ENCODE results near the gene DNAJC10. TPM values are rescaled to one million over a fixed set of nuclear protein-coding genes. Genes with fewer than 3 reads are reported as not detected.

The DNAJC10 gene
- total and polyA plus RNA-seq, 5 donors = 13.1 to 72.1 (median 57.1) TPM

GRCh38 chr2:182819412-182819811 lies 103.4 kb downstream of the DNAJC10 start:
- Histone ChIP-seq H3K27me3 (ENCODE audit: control insufficient read depth, insufficient read depth) (no peaks in the 10 kb centered on the region), H3K27ac (ENCODE audit: low read length) (no peak overlapping the region), H3K4me1 (ENCODE audit: control insufficient read depth, insufficient read depth, low read length) (no peaks in the 10 kb centered on the region), H3K4me3 (ENCODE audit: low read length) (no peak overlapping the region), H3K9me3 (ENCODE audit: control insufficient read depth, low read length) (no peaks in the 10 kb centered on the region)
- DNase-seq = no peak
- WGBS = over 99% methylated on average over 4 of the region's 4 CpGs
- ATAC-seq = no peak
- intact Hi-C loops (cut with DNase I) = no loop called here

- DNase-seq (no peak), ATAC-seq (no peak)
- Histone ChIP-seq H3K27me3 (ENCODE audit: control insufficient read depth, insufficient read depth) (no peaks in the 10 kb centered on the region), H3K27ac (ENCODE audit: low read length) (no peak overlapping the region), H3K4me3 (ENCODE audit: low read length) (no peak overlapping the region), H3K9me3 (ENCODE audit: control insufficient read depth, low read length) (no peaks in the 10 kb centered on the region), H3K4me1 (ENCODE audit: control insufficient read depth, insufficient read depth, low read length) (no peaks in the 10 kb centered on the region)
- intact Hi-C loops (cut with DNase I) = no loop called here
- 73% methylated on average over 2 of the region's 2 CpGs for WGBS
These were observed 105.1 kb downstream of the DNAJC10 start for GRCh38 chr2:182821182-182821581.

DNA sequence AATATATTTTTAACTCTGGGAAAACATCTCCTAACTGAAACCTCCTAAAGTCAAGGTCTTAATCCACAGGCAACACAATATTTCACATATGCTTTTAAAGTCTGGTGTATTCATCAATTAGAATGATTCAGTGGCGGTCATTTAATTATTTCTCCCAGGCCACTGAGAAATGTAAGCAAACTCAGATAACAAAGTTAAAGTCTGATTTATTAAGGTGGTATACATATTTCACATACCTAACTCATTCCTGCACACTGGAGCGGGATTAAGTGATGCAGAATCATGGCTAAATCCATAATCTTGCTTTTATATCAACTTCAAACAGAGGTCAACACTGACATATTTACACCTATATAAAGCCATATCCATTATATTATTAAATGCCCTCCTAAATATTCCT lies 106.7 kb downstream of the DNAJC10 start:
- H3K9me3 ChIP-seq (ENCODE audit: control insufficient read depth, low read length) = no peaks in the 10 kb centered on the region
- 96% methylated on average over 2 of the region's 2 CpGs for WGBS

DNA sequence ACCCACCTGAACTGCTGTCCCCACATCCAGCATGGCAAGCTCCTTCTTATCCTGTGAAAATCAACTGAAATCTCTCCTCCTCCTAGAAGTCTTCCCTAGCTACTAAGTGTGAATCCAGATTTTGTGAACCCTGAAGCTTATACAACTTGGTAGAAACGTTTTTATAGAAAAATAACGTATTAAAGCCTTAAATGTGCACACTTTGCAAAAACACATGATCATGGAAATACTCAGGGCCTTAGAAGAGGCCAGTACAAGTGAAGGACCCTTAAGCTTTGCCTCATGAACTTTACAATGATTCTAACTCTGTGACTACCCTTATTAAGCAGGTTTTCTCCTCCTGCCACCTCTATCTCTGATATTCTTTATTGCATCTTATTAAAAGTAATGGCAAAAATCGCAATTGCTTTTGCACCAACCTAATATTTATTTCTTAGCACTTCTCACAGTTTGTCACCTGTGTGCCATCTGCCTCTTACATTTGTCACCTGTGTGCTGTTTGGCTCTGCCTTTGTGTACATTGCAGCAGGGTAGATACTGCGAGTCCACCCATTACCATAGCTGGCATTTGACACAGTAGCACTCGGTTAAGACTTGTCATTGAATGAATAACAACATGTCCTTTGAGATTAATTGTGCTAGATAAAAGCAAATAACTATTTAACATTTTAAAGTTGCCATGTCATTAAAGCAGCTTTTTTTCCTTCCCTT lies 108.2 kb downstream of the DNAJC10 start:
- no peaks in the 10 kb centered on the region for H3K4me1 ChIP-seq (ENCODE audit: control insufficient read depth, insufficient read depth, low read length)
- H3K27ac ChIP-seq (ENCODE audit: low read length) = no peak overlapping the region
- no peak for ATAC-seq
- H3K4me3 ChIP-seq (ENCODE audit: low read length) = no peak overlapping the region
- 69% methylated on average over 5 of the region's 5 CpGs for WGBS
- intact Hi-C loops (cut with DNase I) = no loop called here
- no peaks in the 10 kb centered on the region for H3K27me3 ChIP-seq (ENCODE audit: control insufficient read depth, insufficient read depth)
- no peaks in the 10 kb centered on the region for H3K9me3 ChIP-seq (ENCODE audit: control insufficient read depth, low read length)
- DNase-seq = no peak

More for the DNA sequence above, 106.7 kb downstream of the DNAJC10 start:
- Histone ChIP-seq H3K27ac (ENCODE audit: low read length) (no peak overlapping the region), H3K4me1 (ENCODE audit: control insufficient read depth, insufficient read depth, low read length) (no peaks in the 10 kb centered on the region), H3K27me3 (ENCODE audit: control insufficient read depth, insufficient read depth) (no peaks in the 10 kb centered on the region), H3K4me3 (ENCODE audit: low read length) (no peak overlapping the region)
- DNase-seq (no peak), ATAC-seq (no peak)
- intact Hi-C loops (cut with DNase I) = no loop called here

GRCh38 chr2:182824767-182825158 lies 108.7 kb downstream of the DNAJC10 start:
- 77% methylated on average over 6 of the region's 6 CpGs for WGBS

GRCh38 chr2:182826064-182826463 lies 110.0 kb downstream of the DNAJC10 start:
- no peak overlapping the region for H3K27ac ChIP-seq (ENCODE audit: low read length)
- no peaks in the 10 kb centered on the region for H3K9me3 ChIP-seq (ENCODE audit: control insufficient read depth, low read length)
- DNase-seq (no peak), ATAC-seq (no peak)
- H3K27me3 ChIP-seq (ENCODE audit: control insufficient read depth, insufficient read depth) = no peaks in the 10 kb centered on the region
- intact Hi-C loops (cut with DNase I) = no loop called here
- WGBS = 73% methylated on average over 1 of the region's 1 CpG
- H3K4me1 ChIP-seq (ENCODE audit: control insufficient read depth, insufficient read depth, low read length) = no peaks in the 10 kb centered on the region
- no peak overlapping the region for H3K4me3 ChIP-seq (ENCODE audit: low read length)

More at GRCh38 chr2:182824767-182825158, 108.7 kb downstream of the DNAJC10 start:
- DNase-seq = no peak
- no peak for ATAC-seq
- Histone ChIP-seq H3K4me3 (ENCODE audit: low read length) (no peak overlapping the region), H3K27me3 (ENCODE audit: control insufficient read depth, insufficient read depth) (no peaks in the 10 kb centered on the region), H3K4me1 (ENCODE audit: control insufficient read depth, insufficient read depth, low read length) (no peaks in the 10 kb centered on the region), H3K27ac (ENCODE audit: low read length) (no peak overlapping the region), H3K9me3 (ENCODE audit: control insufficient read depth, low read length) (no peaks in the 10 kb centered on the region)
- intact Hi-C loops (cut with DNase I) = no loop called here

DNA sequence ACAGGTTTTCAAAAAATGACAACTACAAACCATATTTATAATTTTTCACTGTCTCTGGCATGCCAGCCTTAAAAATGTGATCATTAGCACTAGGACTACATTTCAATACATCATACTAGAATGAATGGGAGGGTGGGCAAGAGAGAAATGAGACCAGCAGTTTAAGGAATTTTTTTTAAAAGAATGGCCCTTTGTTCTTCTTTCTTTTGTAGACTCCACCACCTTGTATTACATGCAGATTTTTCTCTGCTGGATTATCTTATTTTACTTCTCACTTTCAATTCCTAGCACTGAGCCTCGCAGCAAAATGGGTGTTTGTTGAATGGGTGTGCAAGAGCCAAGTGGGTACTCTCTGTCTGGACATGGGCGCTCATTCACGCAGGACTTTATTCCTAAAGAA lies 110.4 kb downstream of the DNAJC10 start:
- intact Hi-C loops (cut with DNase I) = no loop called here
- WGBS = 92% methylated on average over 3 of the region's 3 CpGs
- H3K4me1 ChIP-seq (ENCODE audit: control insufficient read depth, insufficient read depth, low read length) = no peaks in the 10 kb centered on the region
- DNase-seq (no peak), ATAC-seq (no peak)
- H3K9me3 ChIP-seq (ENCODE audit: control insufficient read depth, low read length) = no peaks in the 10 kb centered on the region
- no peaks in the 10 kb centered on the region for H3K27me3 ChIP-seq (ENCODE audit: control insufficient read depth, insufficient read depth)
- no peak overlapping the region for H3K4me3 ChIP-seq (ENCODE audit: low read length)
- H3K27ac ChIP-seq (ENCODE audit: low read length) = no peak overlapping the region

- H3K4me1 ChIP-seq (ENCODE audit: control insufficient read depth, insufficient read depth, low read length) = no peaks in the 10 kb centered on the region
- no peaks in the 10 kb centered on the region for H3K27me3 ChIP-seq (ENCODE audit: control insufficient read depth, insufficient read depth)
- H3K9me3 ChIP-seq (ENCODE audit: control insufficient read depth, low read length) = no peaks in the 10 kb centered on the region
- H3K4me3 ChIP-seq (ENCODE audit: low read length) = no peak overlapping the region
- no peak overlapping the region for H3K27ac ChIP-seq (ENCODE audit: low read length)
- intact Hi-C loops (cut with DNase I) = no loop called here
- WGBS = 58% methylated on average over 2 of the region's 2 CpGs
- DNase-seq = no peak
- ATAC-seq = no peak
These were observed 111.3 kb downstream of the DNAJC10 start for GRCh38 chr2:182827182-182827879.

- no peak overlapping the region for H3K27ac ChIP-seq (ENCODE audit: low read length)
- DNase-seq = no peak
- no peaks in the 10 kb centered on the region for H3K4me1 ChIP-seq (ENCODE audit: control insufficient read depth, insufficient read depth, low read length)
- no peak for ATAC-seq
- intact Hi-C loops (cut with DNase I) = no loop called here
- H3K27me3 ChIP-seq (ENCODE audit: control insufficient read depth, insufficient read depth) = no peaks in the 10 kb centered on the region
- no peak overlapping the region for H3K4me3 ChIP-seq (ENCODE audit: low read length)
- no peaks in the 10 kb centered on the region for H3K9me3 ChIP-seq (ENCODE audit: control insufficient read depth, low read length)
These were observed 115.0 kb downstream of the DNAJC10 start for GRCh38 chr2:182831101-182831500.

GRCh38 chr2:182831921-182832320 lies 115.9 kb downstream of the DNAJC10 start:
- DNase-seq (no peak), ATAC-seq (no peak)
- Histone ChIP-seq H3K27ac (ENCODE audit: low read length) (no peak overlapping the region), H3K27me3 (ENCODE audit: control insufficient read depth, insufficient read depth) (no peaks in the 10 kb centered on the region), H3K9me3 (ENCODE audit: control insufficient read depth, low read length) (no peaks in the 10 kb centered on the region), H3K4me3 (ENCODE audit: low read length) (no peak overlapping the region), H3K4me1 (ENCODE audit: control insufficient read depth, insufficient read depth, low read length) (no peaks in the 10 kb centered on the region)
- intact Hi-C loops (cut with DNase I) = no loop called here
- 82% methylated on average over 3 of the region's 3 CpGs for WGBS

DNA sequence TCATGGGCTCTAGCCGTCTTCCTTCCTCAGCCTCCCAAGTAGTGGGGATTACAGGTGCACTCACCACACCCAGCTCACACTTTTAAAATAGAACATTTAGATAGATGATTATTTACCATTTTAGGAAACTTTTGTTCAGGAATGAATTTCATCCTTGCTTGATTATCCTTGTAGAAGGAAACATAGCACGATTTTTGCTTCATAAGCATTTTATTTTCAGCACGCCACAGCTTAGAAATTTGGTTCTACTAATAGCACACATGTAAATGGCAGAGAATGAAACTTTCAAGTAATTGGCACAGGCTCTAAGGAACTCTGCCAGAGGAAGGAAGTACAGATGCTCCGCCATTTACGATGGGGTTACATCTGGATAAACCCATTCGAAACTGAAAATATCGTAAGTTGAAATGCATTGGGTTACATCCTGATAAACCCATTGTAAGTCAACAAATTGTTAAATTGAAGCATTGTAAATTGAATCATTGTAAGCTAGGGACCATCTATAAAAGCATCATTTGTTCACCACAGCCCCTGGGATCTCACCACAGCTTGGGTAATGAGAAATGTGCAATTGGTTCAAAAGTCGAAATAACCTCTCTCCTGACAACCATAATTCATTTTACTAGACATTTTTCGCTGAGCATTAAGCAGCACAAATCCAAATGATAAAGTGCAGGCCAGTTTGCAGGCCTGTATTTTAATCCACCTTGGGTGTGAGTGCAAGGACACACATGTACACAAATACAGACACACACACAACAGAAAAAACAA lies 117.2 kb downstream of the DNAJC10 start:
- 77% methylated on average over 9 of the region's 9 CpGs for WGBS
- Histone ChIP-seq H3K27me3 (ENCODE audit: control insufficient read depth, insufficient read depth) (no peaks in the 10 kb centered on the region), H3K9me3 (ENCODE audit: control insufficient read depth, low read length) (no peaks in the 10 kb centered on the region), H3K4me1 (ENCODE audit: control insufficient read depth, insufficient read depth, low read length) (no peaks in the 10 kb centered on the region), H3K27ac (ENCODE audit: low read length) (no peak overlapping the region), H3K4me3 (ENCODE audit: low read length) (no peak overlapping the region)
- DNase-seq (no peak), ATAC-seq (no peak)
- intact Hi-C loops (cut with DNase I) = no loop called here

All from right cardiac atrium (tissue), 5 donors.